HG03520 (cell line): ENCODE data around the gene OAS2.

Source experiments
- ATAC-seq: cut with Tn5 transposase; IDR thresholded peaks from one replicate; pipeline ENCODE4 v1.9.1; 2021; ENCODE audit warnings: mild to moderate bottlenecking, moderate library complexity; ENCODE audit not compliant: unreplicated experiment

Gene OAS2

GRCh38 chr12:112978163-112979040 is at the start of gene OAS2:
TSS of gene OAS2 (plus strand) at chr12:112978519. CDS start at chr12:112978609, 90 bp downstream.
- peak; percentile 82 for ATAC-seq

GRCh38 chr12:112928978-112929377 is 49.3 kb upstream of the OAS2 start:
- ATAC-seq, result no peak

GRCh38 chr12:112929715-112930114 is 48.6 kb upstream of the OAS2 start:
- ATAC-seq, result no peak

GRCh38 chr12:112930350-112930749 is 48.0 kb upstream of the OAS2 start:
- no peak for ATAC-seq

GRCh38 chr12:112932485-112933128 is 45.7 kb upstream of the OAS2 start:
- no peak for ATAC-seq

GRCh38 chr12:112933129-112933505 is 45.2 kb upstream of the OAS2 start:
- ATAC-seq, result no peak

- no peak for ATAC-seq
Observed at GRCh38 chr12:112936264-112936663, 42.1 kb upstream of the OAS2 start.

- no peak for ATAC-seq
Observed at GRCh38 chr12:112936927-112937326, 41.4 kb upstream of the OAS2 start.

- no peak for ATAC-seq
Observed at GRCh38 chr12:112937741-112938719, 40.3 kb upstream of the OAS2 start, which contains the start of gene OAS3. TSS of gene OAS3 (plus strand) at chr12:112938474. CDS start at chr12:112938531, 57 bp downstream.

- no peak for ATAC-seq
Observed at GRCh38 chr12:112938751-112939150, 39.6 kb upstream of the OAS2 start.

- ATAC-seq, result no peak
Observed at GRCh38 chr12:112939761-112940381, 38.4 kb upstream of the OAS2 start.

- ATAC-seq, result no peak
Observed at GRCh38 chr12:112941528-112942335, 36.6 kb upstream of the OAS2 start.

GRCh38 chr12:112942572-112942971 is 35.7 kb upstream of the OAS2 start:
- ATAC-seq, result no peak

- ATAC-seq, result no peak
Observed at GRCh38 chr12:112944024-112944690, 34.2 kb upstream of the OAS2 start.

- no peak for ATAC-seq
Observed at GRCh38 chr12:112945515-112945914, 32.8 kb upstream of the OAS2 start.

- no peak for ATAC-seq
Observed at GRCh38 chr12:112946236-112947000, 31.9 kb upstream of the OAS2 start.

- ATAC-seq, result no peak
Observed at GRCh38 chr12:112947314-112947713, 31.0 kb upstream of the OAS2 start.

GRCh38 chr12:112947761-112948160 is 30.6 kb upstream of the OAS2 start:
- ATAC-seq, result no peak
